Liver (tissue), 9 donors: ENCODE data around the gene SLC17A9. TPM values are rescaled to one million over a fixed set of nuclear protein-coding genes. Genes with fewer than 3 reads are reported as not detected.

Source experiments
- DNase-seq: peaks from one replicate; pipeline ENCODE4 v3.0.0-alpha.2; 2017; ENCODE audit warnings: low spot score
- H3K27ac ChIP-seq, 2 donors: one replicate each; pipeline ENCODE4 v1.7.0; 2013; ENCODE audit warnings: inconsistent platforms in 2 of 2, low read length in 2 of 2, control low read depth in 1 of 2, low read depth in 1 of 2, mild to moderate bottlenecking in 1 of 2
- H3K27me3 ChIP-seq, 4 donors: one replicate each; pipeline versions ENCODE4 v1.6.1 to v1.7.0; 2013; ENCODE audit warnings: low read length in 3 of 4, inconsistent platforms in 1 of 4, mild to moderate bottlenecking in 1 of 4, moderate library complexity in 1 of 4; ENCODE audit not compliant: control insufficient read depth in 4 of 4, insufficient read depth in 4 of 4
- H3K36me3 ChIP-seq, 4 donors: one replicate each; pipeline versions ENCODE4 v1.6.1 to v1.7.0; 2013; ENCODE audit warnings: low read length in 3 of 4, mild to moderate bottlenecking in 3 of 4, low read depth in 1 of 4, moderate library complexity in 1 of 4; ENCODE audit not compliant: control insufficient read depth in 4 of 4, insufficient read depth in 3 of 4
- H3K4me1 ChIP-seq, 4 donors: one replicate each; pipeline versions ENCODE4 v1.6.1 to v1.7.0; 2013; ENCODE audit warnings: low read length in 3 of 4, mild to moderate bottlenecking in 3 of 4, moderate library complexity in 1 of 4; ENCODE audit not compliant: control insufficient read depth in 4 of 4, insufficient read depth in 4 of 4
- H3K4me3 ChIP-seq, 3 donors: one replicate each; pipeline versions ENCODE4 v1.6.1 to v1.7.0; 2013; ENCODE audit warnings: low read length in 3 of 3, control low read depth in 1 of 3, low read depth in 1 of 3, mild to moderate bottlenecking in 1 of 3
- H3K9ac ChIP-seq, 2 donors: one replicate each; pipeline ENCODE4 v1.7.0; 2013; ENCODE audit warnings: low read length in 2 of 2, mild to moderate bottlenecking in 2 of 2, moderate library complexity in 2 of 2, control low read depth in 1 of 2, low read depth in 1 of 2
- H3K9me3 ChIP-seq, 4 donors: one replicate each; pipeline versions ENCODE4 v1.6.1 to v1.7.0; 2013; ENCODE audit warnings: low read length in 3 of 4; ENCODE audit not compliant: control insufficient read depth in 4 of 4
- ATF3 ChIP-seq: IDR thresholded peaks from 2 replicates; pipeline ENCODE4 v1.6.1; 2016; ENCODE audit warnings: antibody characterized with exemption
- CTCF ChIP-seq: fragments of 150-350 bp; IDR thresholded peaks from 2 replicates; pipeline ENCODE4 v1.5.1; 2017; ENCODE audit warnings: improper control_type of control experiment, low read depth, low read length; ENCODE audit not compliant: missing input control
- EGR1 ChIP-seq, 2 donors: IDR thresholded peaks; 2 replicates each; pipeline ENCODE4 v1.6.1; 2016 to 2018; ENCODE audit warnings: antibody characterized with exemption in 2 of 2, low read depth in 2 of 2
- FOXA1 ChIP-seq: IDR thresholded peaks from 2 replicates; pipeline ENCODE4 v1.6.1; 2016; ENCODE audit warnings: antibody characterized with exemption
- FOXA2 ChIP-seq: IDR thresholded peaks from 2 replicates; pipeline ENCODE4 v1.6.1; 2016; ENCODE audit warnings: antibody characterized with exemption
- GABPA ChIP-seq, 2 donors: IDR thresholded peaks in 1 of 2; conservative IDR thresholded peaks in 1 of 2; 2 replicates each; pipeline ENCODE4 v1.6.1; 2016; ENCODE audit warnings: antibody characterized with exemption in 2 of 2, mild to moderate bottlenecking in 1 of 2, moderate library complexity in 1 of 2
- HNF4A ChIP-seq, 2 donors: conservative IDR thresholded peaks; 2 replicates each; pipeline ENCODE4 v1.6.1; 2016; ENCODE audit warnings: antibody characterized with exemption in 2 of 2, mild to moderate bottlenecking in 2 of 2
- HNF4G ChIP-seq: IDR thresholded peaks from 2 replicates; pipeline ENCODE4 v1.6.1; 2016; ENCODE audit warnings: antibody characterized with exemption
- JUND ChIP-seq, 2 donors: IDR thresholded peaks; 2 replicates each; pipeline ENCODE4 v1.6.1; 2016; ENCODE audit warnings: antibody characterized with exemption in 2 of 2
- NR2F2 ChIP-seq: IDR thresholded peaks from 2 replicates; pipeline ENCODE4 v1.6.1; 2016; ENCODE audit warnings: antibody characterized with exemption
- RAD21 ChIP-seq, 2 donors: IDR thresholded peaks; 2 replicates each; pipeline ENCODE4 v1.6.1; 2016; ENCODE audit warnings: antibody characterized with exemption in 2 of 2, mild to moderate bottlenecking in 2 of 2
- RXRA ChIP-seq, 2 donors: IDR thresholded peaks; 2 replicates each; pipeline ENCODE4 v1.6.1; 2017 to 2018; ENCODE audit warnings: antibody characterized with exemption in 2 of 2, mild to moderate bottlenecking in 1 of 2
- SP1 ChIP-seq: IDR thresholded peaks from 2 replicates; pipeline ENCODE4 v1.6.1; 2018; ENCODE audit warnings: antibody characterized with exemption, mild to moderate bottlenecking
- TAF1 ChIP-seq: conservative IDR thresholded peaks from 2 replicates; pipeline ENCODE4 v1.6.1; 2016; ENCODE audit warnings: antibody characterized with exemption, mild to moderate bottlenecking
- YY1 ChIP-seq: IDR thresholded peaks from 2 replicates; pipeline ENCODE4 v1.6.1; 2016; ENCODE audit warnings: antibody characterized with exemption, mild to moderate bottlenecking
- WGBS: extraction: QIAGEN DNeasy Blood & Tissue Kit; methylation state at CpG from one replicate; pipeline ENCODE4 v1.1.7; 2013; 5-methylcytosine and 5-hydroxymethylcytosine counted together
- polyA plus RNA-seq, 2 donors: library from polyadenylated mRNA; stranded (reverse) in 1 of 2; unstranded in 1 of 2; fragments of 200-250 nt in 1 of 2; fragments of >200 nt in 1 of 2; fragmentation: Nextera tagmentation in 1 of 2; extraction: Ambion mirVana in 1 of 2; gene quantifications; one replicate each; pipeline versions ENCODE4 v1.2.1 to v1.2.3, GENCODE V29; 2013 to 2015
- total RNA-seq, 2 donors: library from RNA; depleted of rRNA; stranded (reverse); fragments of >200 nt; gene quantifications; one replicate each; pipeline ENCODE4 v1.2.3, GENCODE V29; 2014
- TF ChIP-seq, protein P1 (sequence below): IDR thresholded peaks from 2 replicates; pipeline ENCODE4 v1.6.1; 2016; ENCODE audit warnings: antibody characterized with exemption
- TF ChIP-seq, protein P2 (sequence below): IDR thresholded peaks from 2 replicates; pipeline ENCODE4 v1.6.1; 2016; ENCODE audit warnings: antibody characterized with exemption, mild to moderate bottlenecking
- donor health status: healthy.
- donor health status: healthy.
- donor health status: healthy.
- donor health status: healthy.
- donor health status: healthy.

Gene SLC17A9
- total and polyA plus RNA-seq, 4 donors, result 16.0 to 138 (median 64.6) TPM

GRCh38 chr20:62925076-62925419 lies 27.5 kb upstream of the SLC17A9 start:
- Histone ChIP-seq H3K4me1 (peaks cover 33 to 77% (median 66%) of the 10 kb centered on the region in 4 donors), H3K9me3 (no peaks in the 10 kb centered on the region), H3K4me3 (peak overlapping the region; percentile 92), H3K36me3 (no peaks in the 10 kb centered on the region), H3K27ac (peak overlapping the region; percentile 98 to 99), H3K9ac (peak overlapping the region; percentile 97 to 99), H3K27me3 (no peaks in the 10 kb centered on the region)
- no peak for TF ChIP-seq YY1
- TF ChIP-seq JUND (IDR thresholded peaks at IDR 0.05), result no peak
- TF ChIP-seq, protein P1, sequence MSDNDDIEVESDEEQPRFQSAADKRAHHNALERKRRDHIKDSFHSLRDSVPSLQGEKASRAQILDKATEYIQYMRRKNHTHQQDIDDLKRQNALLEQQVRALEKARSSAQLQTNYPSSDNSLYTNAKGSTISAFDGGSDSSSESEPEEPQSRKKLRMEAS, result no peak
- no peak for DNase-seq
- under 1% methylated on average over 4 of the region's 4 CpGs for WGBS

DNA sequence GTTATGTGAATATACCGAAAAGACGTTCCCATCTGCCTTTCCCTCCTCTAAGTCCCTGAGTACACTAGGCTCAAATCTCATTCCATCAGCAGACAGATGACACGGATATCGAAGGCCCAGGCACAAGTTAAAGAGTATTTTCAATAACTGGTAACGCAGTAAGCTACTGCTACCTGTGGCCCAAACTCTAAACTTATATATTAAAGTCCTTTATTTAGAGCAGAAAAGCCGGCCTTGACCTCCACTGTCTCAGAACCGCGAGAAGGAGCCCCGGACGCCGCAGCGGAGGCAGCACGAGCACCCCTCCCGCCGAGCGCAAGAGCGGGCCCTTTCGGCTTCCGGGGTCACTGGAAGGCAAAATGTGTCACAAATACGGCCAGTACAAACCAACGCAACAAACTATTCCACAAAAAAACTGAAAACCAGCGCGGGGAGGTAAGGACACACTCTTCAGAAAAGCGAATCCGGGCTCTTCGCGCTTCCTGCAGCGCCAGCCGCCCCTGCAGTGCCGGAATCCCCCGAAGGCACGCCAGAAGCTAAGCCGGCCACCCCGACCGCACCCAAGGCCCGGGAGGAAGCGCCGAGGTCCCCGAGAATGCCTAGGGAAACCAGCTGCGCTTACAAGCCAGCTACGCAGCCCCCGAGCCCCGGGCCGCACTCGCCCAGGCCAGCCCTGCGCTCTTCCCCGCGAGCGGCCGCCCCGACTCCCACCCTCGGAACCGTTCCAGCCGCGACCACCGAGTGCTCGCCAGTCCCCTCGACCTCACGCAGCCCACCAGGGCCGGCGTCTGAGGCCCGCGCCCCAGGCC lies 26.9 kb upstream of the SLC17A9 start:
- peaks cover 30 to 76% (median 64%) of the 10 kb centered on the region in 4 donors for H3K4me1 ChIP-seq
- H3K4me3 ChIP-seq, result peak overlapping the region; percentile 92
- DNase-seq, result peak; percentile 50
- WGBS, result under 1% methylated on average over 63 of the region's 63 CpGs
- peak overlapping the region; percentile 98 to 99 for H3K27ac ChIP-seq
- no peaks in the 10 kb centered on the region for H3K9me3 ChIP-seq
- H3K27me3 ChIP-seq, result no peaks in the 10 kb centered on the region
- TF ChIP-seq YY1, result peak; percentile 9
- no peak for TF ChIP-seq JUND (IDR thresholded peaks at IDR 0.05)
- no peaks in the 10 kb centered on the region for H3K36me3 ChIP-seq
- peak overlapping the region; percentile 97 to 99 for H3K9ac ChIP-seq

DNA sequence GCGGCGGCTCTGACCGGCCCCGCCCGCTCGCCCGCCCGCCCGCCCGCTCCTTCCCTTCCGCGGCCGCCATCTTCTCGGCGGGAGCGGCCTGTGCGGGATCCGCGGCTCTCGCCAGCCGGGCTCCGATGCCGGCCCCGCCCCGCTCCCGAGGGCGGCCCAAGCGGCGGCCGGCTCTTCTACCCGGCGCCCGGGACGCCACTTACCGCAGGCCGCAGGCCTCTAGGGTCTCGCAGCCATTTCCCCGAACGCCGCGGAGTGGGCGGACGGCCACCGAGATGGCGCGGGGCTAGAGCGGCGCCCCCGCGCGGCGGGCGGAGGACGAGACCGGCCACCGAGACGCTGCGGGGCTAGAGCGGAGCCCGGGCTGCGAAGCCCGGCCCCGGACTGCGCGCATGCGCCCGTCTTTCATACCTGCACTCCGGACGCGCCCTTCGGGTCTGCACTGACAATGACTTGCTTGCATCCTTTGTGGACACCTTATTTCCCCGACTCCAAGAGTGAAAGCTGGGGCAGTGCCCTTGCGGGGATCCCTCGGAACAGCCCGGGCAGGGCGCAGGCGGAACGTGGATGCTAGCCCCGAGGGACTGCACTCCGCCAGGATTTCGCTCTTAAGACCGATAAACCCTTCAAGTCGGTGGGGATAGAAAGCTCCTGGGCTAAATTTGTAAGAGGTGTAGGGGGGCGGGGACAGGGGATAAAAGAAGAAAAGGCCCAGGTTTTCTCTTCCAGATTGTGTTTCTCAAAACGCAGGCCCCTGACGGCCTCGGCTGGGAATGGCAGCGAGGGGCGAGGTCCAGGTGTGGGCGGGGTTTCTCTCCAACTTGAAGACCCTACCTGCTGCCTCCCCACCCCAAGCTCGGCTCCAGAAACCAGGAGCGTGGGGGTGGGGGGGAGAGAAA lies 26.0 kb upstream of the SLC17A9 start, which contains the start of gene DIDO1:
DIDO1 (minus strand) TSS at position 277 of the 899 bp plus-strand sequence.
- 3% methylated on average over 92 of the region's 92 CpGs for WGBS
- peak within 1 kb of the TSS; percentile 97 to 99 for H3K9ac ChIP-seq
- no peaks in the 10 kb centered on the region for H3K9me3 ChIP-seq
- peak within 1 kb of the TSS; percentile 92 for H3K4me3 ChIP-seq
- DNase-seq, result peak; percentile 89
- H3K27ac ChIP-seq, result peak within 1 kb of the TSS; percentile 98 to 99
- no peaks in the 10 kb centered on the region for H3K36me3 ChIP-seq
- H3K27me3 ChIP-seq, result no peaks in the 10 kb centered on the region
- H3K4me1 ChIP-seq, result peaks cover 28 to 71% (median 63%) of the 10 kb centered on the region in 4 donors
- peak in 1 of 2 donors; percentile 31 for TF ChIP-seq RAD21 (IDR thresholded peaks at IDR 0.05)
- TF ChIP-seq, protein P2, sequence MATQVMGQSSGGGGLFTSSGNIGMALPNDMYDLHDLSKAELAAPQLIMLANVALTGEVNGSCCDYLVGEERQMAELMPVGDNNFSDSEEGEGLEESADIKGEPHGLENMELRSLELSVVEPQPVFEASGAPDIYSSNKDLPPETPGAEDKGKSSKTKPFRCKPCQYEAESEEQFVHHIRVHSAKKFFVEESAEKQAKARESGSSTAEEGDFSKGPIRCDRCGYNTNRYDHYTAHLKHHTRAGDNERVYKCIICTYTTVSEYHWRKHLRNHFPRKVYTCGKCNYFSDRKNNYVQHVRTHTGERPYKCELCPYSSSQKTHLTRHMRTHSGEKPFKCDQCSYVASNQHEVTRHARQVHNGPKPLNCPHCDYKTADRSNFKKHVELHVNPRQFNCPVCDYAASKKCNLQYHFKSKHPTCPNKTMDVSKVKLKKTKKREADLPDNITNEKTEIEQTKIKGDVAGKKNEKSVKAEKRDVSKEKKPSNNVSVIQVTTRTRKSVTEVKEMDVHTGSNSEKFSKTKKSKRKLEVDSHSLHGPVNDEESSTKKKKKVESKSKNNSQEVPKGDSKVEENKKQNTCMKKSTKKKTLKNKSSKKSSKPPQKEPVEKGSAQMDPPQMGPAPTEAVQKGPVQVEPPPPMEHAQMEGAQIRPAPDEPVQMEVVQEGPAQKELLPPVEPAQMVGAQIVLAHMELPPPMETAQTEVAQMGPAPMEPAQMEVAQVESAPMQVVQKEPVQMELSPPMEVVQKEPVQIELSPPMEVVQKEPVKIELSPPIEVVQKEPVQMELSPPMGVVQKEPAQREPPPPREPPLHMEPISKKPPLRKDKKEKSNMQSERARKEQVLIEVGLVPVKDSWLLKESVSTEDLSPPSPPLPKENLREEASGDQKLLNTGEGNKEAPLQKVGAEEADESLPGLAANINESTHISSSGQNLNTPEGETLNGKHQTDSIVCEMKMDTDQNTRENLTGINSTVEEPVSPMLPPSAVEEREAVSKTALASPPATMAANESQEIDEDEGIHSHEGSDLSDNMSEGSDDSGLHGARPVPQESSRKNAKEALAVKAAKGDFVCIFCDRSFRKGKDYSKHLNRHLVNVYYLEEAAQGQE, result peak; percentile 11
- no peak for TF ChIP-seq GABPA (IDR thresholded peaks at IDR 0.05 in 1 of 2, conservative IDR thresholded peaks at IDR 0.05 in 1 of 2)
- no peak for TF ChIP-seq HNF4A (conservative IDR thresholded peaks at IDR 0.05)
- TF ChIP-seq FOXA2, result no peak
- no peak for TF ChIP-seq NR2F2
- TF ChIP-seq TAF1, result no peak
- peak; percentile 50 for TF ChIP-seq YY1
- no peak for TF ChIP-seq JUND (IDR thresholded peaks at IDR 0.05)
- TF ChIP-seq RXRA (IDR thresholded peaks at IDR 0.05), result no peak
- TF ChIP-seq, protein P1, result no peak
- TF ChIP-seq SP1, result no peak
- TF ChIP-seq ATF3, result no peak
- TF ChIP-seq HNF4G, result no peak
- TF ChIP-seq CTCF, result peak; percentile 60
- TF ChIP-seq EGR1 (IDR thresholded peaks at IDR 0.05; ENCODE audit: low read depth in 2 of 2), result peak in 1 of 2 donors; percentile 64
- TF ChIP-seq FOXA1, result no peak
